Adrenal gland (tissue), 12 donors: ENCODE data around the gene JUP. TPM values are rescaled to one million over a fixed set of nuclear protein-coding genes. Genes with fewer than 3 reads are reported as not detected.

Experiments
- DNase-seq, 7 donors: peaks; one replicate each; pipeline ENCODE4 v3.0.0-alpha.2; 2019 to 2020
- H3K27ac ChIP-seq, 5 donors: fragments of 200-600 bp; sonication (generic) in 4 of 5; 1 replicate in 3 of 5; 2 replicates in 2 of 5; pipeline versions ENCODE4 v1.5.1 to v1.8.0; 2016 to 2020; ENCODE audit warnings: mild to moderate bottlenecking in 1 of 5
- H3K27me3 ChIP-seq: fragments of 200-600 bp; 2 replicates; pipeline ENCODE4 v1.8.0; 2021
- H3K36me3 ChIP-seq, 2 donors: fragments of 200-600 bp; replicated peaks in 1 of 2; 1 replicate in 1 of 2; 2 replicates in 1 of 2; pipeline versions ENCODE4 v1.5.1 to v1.8.0; 2018 to 2022
- H3K4me1 ChIP-seq, 2 donors: fragments of 200-600 bp; replicated peaks in 1 of 2; 1 replicate in 1 of 2; 2 replicates in 1 of 2; pipeline versions ENCODE4 v1.5.1 to v1.8.0; 2018 to 2021
- H3K4me3 ChIP-seq, 4 donors: fragments of 200-600 bp; sonication (generic) in 3 of 4; one replicate each; pipeline ENCODE4 v1.5.1; 2016 to 2018
- H3K9me3 ChIP-seq, 3 donors: fragments of 200-600 bp; sonication (generic) in 1 of 3; replicated peaks in 1 of 3; 1 replicate in 2 of 3; 2 replicates in 1 of 3; pipeline versions ENCODE4 v1.5.1 to v1.8.0; 2016 to 2021
- POLR2A ChIP-seq, 2 donors: fragments of 450-650 bp; IDR thresholded peaks; one replicate each; pipeline ENCODE4 v1.6.1; 2017; ENCODE audit warnings: antibody characterized with exemption in 2 of 2, mild to moderate bottlenecking in 2 of 2, moderate library complexity in 1 of 2
- WGBS, 4 donors: extraction: QIAGEN DNeasy Blood & Tissue Kit in 2 of 4; methylation state at CpG; one replicate each; pipeline versions ENCODE4 v1.1.5 to v1.1.7; 2013 to 2017; 5-methylcytosine and 5-hydroxymethylcytosine counted together
- intact Hi-C, 2 donors: fragments of 100-400 bp; cut with DNase I; formaldehyde crosslinking; loops; one replicate each; pipeline versions ENCODE4 v1.14.1 to v1.15.0; 2022 to 2023
- polyA plus RNA-seq, 3 donors: library from polyadenylated mRNA; stranded (reverse); fragments of 200-250 nt in 2 of 3; fragments of 350-450 nt in 1 of 3; fragmentation: Illumina TruSeq in 1 of 3; extraction: RNeasy Lipid Tissue Mini Kit (QIAGEN cat#74804) in 1 of 3; gene quantifications; one replicate each; pipeline ENCODE4 v1.2.3, GENCODE V29; 2013 to 2014
- total RNA-seq, 9 donors: library from RNA; depleted of rRNA in 4 of 9; stranded (reverse); fragments of >200 nt in 4 of 9; fragments of 120-200 nt in 1 of 9; fragmentation: NEBNext Ultra II Directional in 1 of 9; extraction: Animal tissue kit (Norgen Biotek cat#: 25700) in 1 of 9; gene quantifications; one replicate each; pipeline versions ENCODE4 v1.1.0 to v1.2.4, GENCODE V29; 2013 to 2023
- TF ChIP-seq, protein P1 (sequence below), 6 experiments: fragments of 450-650 bp in 4 of 6; fragments of 200-600 bp in 2 of 6; sonication (generic) in 1 of 6; IDR thresholded peaks; 1 replicate in 5 of 6; 2 replicates in 1 of 6; pipeline versions ENCODE4 v1.5.1 to v1.8.0; 2016 to 2021; ENCODE audit warnings: antibody characterized with exemption in 6 of 6, mild to moderate bottlenecking in 2 of 6, moderate library complexity in 1 of 6
- donor health status: healthy with polysubstance abuse.
- donor health status: Bipolar disorder and iron deficiency.
- donor health status: DM: yes; HTN: yes; CAD: no.
- donor health status: DM: no; HTN: no; CAD: no.
- donor health status: DM: no; HTN: no; CAD: no.
- donor health status: DM: yes; HTN: yes; CAD: no.

Gene JUP
- total and polyA plus RNA-seq, 12 donors: 4.9 to 81.3 (median 29.6) TPM

- H3K4me1 ChIP-seq: peaks cover 20 to 22% of the 10 kb centered on the region in 2 donors
- no peaks in the 10 kb centered on the region for H3K9me3 ChIP-seq
- peak; percentile 33 to 40 for TF ChIP-seq POLR2A (IDR thresholded peaks at IDR 0.05)
- TF ChIP-seq, protein P1, sequence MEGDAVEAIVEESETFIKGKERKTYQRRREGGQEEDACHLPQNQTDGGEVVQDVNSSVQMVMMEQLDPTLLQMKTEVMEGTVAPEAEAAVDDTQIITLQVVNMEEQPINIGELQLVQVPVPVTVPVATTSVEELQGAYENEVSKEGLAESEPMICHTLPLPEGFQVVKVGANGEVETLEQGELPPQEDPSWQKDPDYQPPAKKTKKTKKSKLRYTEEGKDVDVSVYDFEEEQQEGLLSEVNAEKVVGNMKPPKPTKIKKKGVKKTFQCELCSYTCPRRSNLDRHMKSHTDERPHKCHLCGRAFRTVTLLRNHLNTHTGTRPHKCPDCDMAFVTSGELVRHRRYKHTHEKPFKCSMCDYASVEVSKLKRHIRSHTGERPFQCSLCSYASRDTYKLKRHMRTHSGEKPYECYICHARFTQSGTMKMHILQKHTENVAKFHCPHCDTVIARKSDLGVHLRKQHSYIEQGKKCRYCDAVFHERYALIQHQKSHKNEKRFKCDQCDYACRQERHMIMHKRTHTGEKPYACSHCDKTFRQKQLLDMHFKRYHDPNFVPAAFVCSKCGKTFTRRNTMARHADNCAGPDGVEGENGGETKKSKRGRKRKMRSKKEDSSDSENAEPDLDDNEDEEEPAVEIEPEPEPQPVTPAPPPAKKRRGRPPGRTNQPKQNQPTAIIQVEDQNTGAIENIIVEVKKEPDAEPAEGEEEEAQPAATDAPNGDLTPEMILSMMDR (IDR thresholded peaks at IDR 0.05): peak in 5 of 6 experiments; percentile 36 to 69 (median 64)
- intact Hi-C loops: no loop called here
- 0 to 1% (median 0%) methylated on average over 7 to 95 of the region's 96 CpGs for WGBS, 4 donors
- DNase-seq: peak; percentile 71 to 86 (median 77)
- no peaks in the 10 kb centered on the region for H3K27me3 ChIP-seq
- peak within 1 kb of the TSS in 4 of 5 donors; percentile 7 to 87 (median 63) for H3K27ac ChIP-seq
- peak within 1 kb of the TSS; percentile 40 to 95 (median 46) for H3K4me3 ChIP-seq
- no peaks in the 10 kb centered on the region for H3K36me3 ChIP-seq
These were observed 25.3 kb upstream of the JUP start, which contains the start of gene P3H4 for GRCh38 chr17:41811549-41812380. TSS of gene P3H4 (minus strand) at chr17:41811949. CDS start at chr17:41811915, 34 bp downstream.

DNA sequence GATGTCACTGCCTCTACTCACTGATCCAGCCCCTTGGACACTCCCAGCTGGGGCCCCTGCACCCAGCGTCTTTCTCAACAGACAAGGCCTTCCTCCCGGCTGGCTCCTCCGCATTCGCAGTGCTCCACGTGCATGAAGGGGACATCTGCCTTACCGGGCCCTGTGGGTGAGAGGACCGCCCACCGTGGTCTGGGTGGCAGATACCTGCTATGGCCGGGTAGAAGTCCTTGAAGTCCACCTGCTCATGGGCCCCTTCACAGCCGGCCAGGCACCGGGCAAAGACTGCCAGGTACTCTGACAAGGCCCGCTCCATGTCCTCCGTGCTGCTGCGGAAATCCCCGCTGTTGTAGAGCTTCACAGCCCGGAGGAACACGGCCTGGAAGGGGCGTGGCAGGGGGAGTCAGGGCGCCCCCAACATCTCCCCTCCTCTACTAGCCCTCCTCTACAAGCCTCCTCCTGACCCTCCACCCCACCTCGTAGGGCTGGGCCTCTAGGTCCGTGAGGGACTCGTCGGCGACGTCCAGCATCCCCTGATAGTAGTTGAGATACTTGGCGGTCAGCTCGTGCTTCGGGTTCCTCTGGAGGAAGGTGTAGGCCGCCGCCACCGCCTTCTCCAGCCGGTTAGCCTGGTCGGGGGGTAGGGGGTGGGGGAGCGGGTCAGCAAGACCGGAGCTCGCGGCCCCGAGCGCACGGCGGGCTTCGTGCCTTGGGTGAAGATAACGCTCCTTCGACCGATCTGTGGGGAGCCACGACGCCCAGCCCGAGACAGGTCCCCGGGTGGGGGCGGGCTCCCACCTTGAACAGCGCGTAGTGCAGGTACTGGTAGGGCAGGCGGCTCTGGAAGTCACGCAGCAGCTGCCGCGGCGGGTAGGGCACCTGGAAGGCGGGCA is 24.4 kb upstream of the JUP start:
- intact Hi-C loops: no loop called here
- TF ChIP-seq, protein P1 (IDR thresholded peaks at IDR 0.05): no peak
- no peak for TF ChIP-seq POLR2A (IDR thresholded peaks at IDR 0.05)
- WGBS, 4 donors: 26 to 49% (median 28%) methylated on average over 12 to 58 of the region's 58 CpGs; no CpG with 5 or more reads in 1 of the 4 donors
- DNase-seq: peak in 2 of 7 donors; percentile 23 to 30
- H3K27me3 ChIP-seq: no peaks in the 10 kb centered on the region
- H3K4me3 ChIP-seq: peak overlapping the region in 3 of 4 donors; percentile 40 to 95 (median 44)
- peak overlapping the region in 4 of 5 donors; percentile 7 to 87 (median 63) for H3K27ac ChIP-seq
- no peaks in the 10 kb centered on the region for H3K9me3 ChIP-seq
- H3K4me1 ChIP-seq: peaks cover 20 to 22% of the 10 kb centered on the region in 2 donors
- H3K36me3 ChIP-seq: no peaks in the 10 kb centered on the region

DNA sequence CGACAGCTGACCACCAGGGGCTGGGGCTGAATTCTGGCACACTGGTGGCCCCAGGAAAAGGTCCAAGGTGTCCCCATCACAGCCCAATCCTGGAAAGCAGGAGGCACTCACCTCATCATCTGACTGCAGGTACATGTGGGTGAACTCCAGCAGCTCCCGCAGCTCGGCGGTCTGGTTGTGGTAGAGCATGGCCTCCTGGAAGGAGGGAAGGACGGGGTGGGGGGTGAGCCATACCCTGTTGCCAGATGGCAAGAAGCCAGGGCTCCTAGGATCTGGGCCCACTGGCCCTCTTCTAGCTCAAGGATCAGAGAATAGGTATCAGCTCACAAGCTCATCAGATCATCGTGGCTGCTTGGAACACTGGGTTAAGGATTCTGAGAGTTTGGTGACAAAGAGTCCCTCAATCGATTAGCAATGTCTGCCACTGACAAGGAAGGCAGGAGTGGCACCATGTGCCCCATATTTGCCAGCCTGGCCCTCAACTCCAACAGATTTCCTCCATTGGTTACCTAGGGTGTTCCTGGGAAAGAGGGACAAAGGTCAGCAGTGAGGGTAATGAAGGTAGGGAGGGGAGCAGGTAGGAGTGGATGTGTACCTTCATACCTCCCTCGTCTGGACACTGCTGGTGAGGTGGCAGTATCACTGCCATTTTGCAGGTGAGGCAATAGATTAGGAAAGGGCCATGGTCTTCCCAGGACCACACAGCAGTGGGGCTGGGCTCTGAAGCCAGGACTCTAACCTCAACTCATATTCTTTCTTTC is 20.4 kb upstream of the JUP start:
- Histone ChIP-seq H3K4me1 (peaks cover 9 to 12% of the 10 kb centered on the region in 2 donors), H3K27ac (no peak overlapping the region), H3K36me3 (no peaks in the 10 kb centered on the region), H3K9me3 (no peaks in the 10 kb centered on the region), H3K4me3 (no peak overlapping the region), H3K27me3 (no peaks in the 10 kb centered on the region)
- WGBS, 4 donors: 89 to 95% (median 93%) methylated on average over 3 to 8 of the region's 8 CpGs
- no peak for DNase-seq
- intact Hi-C loops: loop anchor here in 1 of 2 donors (10.0 kb wide), 1 partner anchor 148 kb away; no protein-coding TSS in a partner anchor
- TF ChIP-seq, protein P1 (IDR thresholded peaks at IDR 0.05): no peak
- TF ChIP-seq POLR2A (IDR thresholded peaks at IDR 0.05): no peak
